Breast epithelium (tissue), 4 donors: ENCODE measurements around the gene COA6. TPM values are rescaled to one million over a fixed set of nuclear protein-coding genes. Genes with fewer than 3 reads are reported as not detected.

Experiments used
- DNase-seq, 2 donors: peaks; one replicate each; pipeline ENCODE4 v3.0.0-alpha.2; 2019; ENCODE audit warnings: low spot score in 2 of 2
- H3K27ac ChIP-seq, 2 donors: fragments of 200-600 bp; sonication (generic) in 1 of 2; one replicate each; pipeline ENCODE4 v1.5.1; 2016 to 2019; ENCODE audit warnings: mild to moderate bottlenecking in 1 of 2
- H3K27me3 ChIP-seq, 2 donors: fragments of 200-600 bp; sonication (generic) in 1 of 2; one replicate each; pipeline versions ENCODE4 v1.5.1 to v1.6.0; 2017 to 2019; ENCODE audit warnings: control low read depth in 1 of 2, mild to moderate bottlenecking in 1 of 2
- H3K36me3 ChIP-seq: fragments of 200-600 bp; one replicate; pipeline ENCODE4 v1.5.1; 2019
- H3K4me1 ChIP-seq, 2 donors: fragments of 200-600 bp; sonication (generic); one replicate each; pipeline ENCODE4 v1.5.1; 2016 to 2019; ENCODE audit warnings: control low read depth in 1 of 2
- H3K4me3 ChIP-seq, 3 donors: fragments of 200-600 bp; sonication (generic); 1 replicate in 2 of 3; 2 replicates in 1 of 3; pipeline ENCODE4 v1.5.1; 2016 to 2019; ENCODE audit warnings: mild to moderate bottlenecking in 3 of 3, moderate library complexity in 2 of 3
- H3K9me3 ChIP-seq, 2 donors: fragments of 200-600 bp; sonication (generic) in 1 of 2; one replicate each; pipeline ENCODE4 v1.5.1; 2016 to 2019; ENCODE audit warnings: control low read depth in 1 of 2
- POLR2A ChIP-seq: fragments of 450-650 bp; IDR thresholded peaks from one replicate; pipeline ENCODE4 v1.6.1; 2016; ENCODE audit warnings: antibody characterized with exemption, mild to moderate bottlenecking, moderate library complexity
- POLR2AphosphoS5 ChIP-seq, 3 donors: sonication (generic); formaldehyde crosslinking; IDR thresholded peaks; one replicate each; pipeline ENCODE4 v1.6.1; 2017; ENCODE audit warnings: antibody characterized with exemption in 3 of 3
- intact Hi-C: fragments of 100-400 bp; cut with DNase I; formaldehyde crosslinking; loops from one replicate; pipeline ENCODE4 v1.15.1; 2023; ENCODE audit warnings: low total_unique reads
- total RNA-seq, 3 donors: library from RNA; depleted of rRNA; stranded (reverse); fragments of >200 nt; gene quantifications; one replicate each; pipeline ENCODE4 v1.1.0, GENCODE V29; 2016
- TF ChIP-seq, protein P1 (sequence below), 3 donors: fragments of 450-650 bp; IDR thresholded peaks; one replicate each; pipeline ENCODE4 v1.5.1; 2016 to 2017; ENCODE audit warnings: antibody characterized with exemption in 3 of 3, mild to moderate bottlenecking in 3 of 3, moderate library complexity in 3 of 3

The COA6 gene
- total RNA-seq, 3 donors from 2014 or later = 10.4 to 17.7 (median 14.6) TPM

DNA sequence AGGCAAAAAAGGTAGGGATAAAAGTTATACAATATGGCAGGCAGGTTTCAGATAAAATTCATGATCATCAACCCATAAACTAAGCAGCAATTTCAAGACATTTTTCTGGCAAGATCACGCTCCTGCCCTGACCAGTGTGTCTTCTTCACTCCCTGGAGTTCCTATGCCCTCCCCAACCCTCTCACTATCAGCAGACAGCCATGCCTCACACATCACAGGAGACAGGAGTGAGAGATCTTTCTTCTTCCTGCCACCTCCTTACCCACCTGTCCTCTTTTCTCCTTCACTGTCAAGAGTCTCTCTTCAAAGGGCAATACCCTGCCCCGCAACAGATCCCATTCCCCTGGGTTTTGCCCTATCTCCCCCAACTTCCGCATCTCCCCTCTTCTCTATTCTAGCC, 28.4 kb downstream of the COA6 start:
- Histone ChIP-seq H3K27me3 (no peaks in the 10 kb centered on the region), H3K4me3 (no peak overlapping the region), H3K9me3 (no peaks in the 10 kb centered on the region), H3K27ac (no peak overlapping the region), H3K4me1 (no peaks in the 10 kb centered on the region), H3K36me3 (no peaks in the 10 kb centered on the region)
- no peak for DNase-seq
- intact Hi-C loops = no loop called here
- TF ChIP-seq POLR2A = no peak
- TF ChIP-seq POLR2AphosphoS5 (IDR thresholded peaks at IDR 0.05) = no peak
- TF ChIP-seq, protein P1, sequence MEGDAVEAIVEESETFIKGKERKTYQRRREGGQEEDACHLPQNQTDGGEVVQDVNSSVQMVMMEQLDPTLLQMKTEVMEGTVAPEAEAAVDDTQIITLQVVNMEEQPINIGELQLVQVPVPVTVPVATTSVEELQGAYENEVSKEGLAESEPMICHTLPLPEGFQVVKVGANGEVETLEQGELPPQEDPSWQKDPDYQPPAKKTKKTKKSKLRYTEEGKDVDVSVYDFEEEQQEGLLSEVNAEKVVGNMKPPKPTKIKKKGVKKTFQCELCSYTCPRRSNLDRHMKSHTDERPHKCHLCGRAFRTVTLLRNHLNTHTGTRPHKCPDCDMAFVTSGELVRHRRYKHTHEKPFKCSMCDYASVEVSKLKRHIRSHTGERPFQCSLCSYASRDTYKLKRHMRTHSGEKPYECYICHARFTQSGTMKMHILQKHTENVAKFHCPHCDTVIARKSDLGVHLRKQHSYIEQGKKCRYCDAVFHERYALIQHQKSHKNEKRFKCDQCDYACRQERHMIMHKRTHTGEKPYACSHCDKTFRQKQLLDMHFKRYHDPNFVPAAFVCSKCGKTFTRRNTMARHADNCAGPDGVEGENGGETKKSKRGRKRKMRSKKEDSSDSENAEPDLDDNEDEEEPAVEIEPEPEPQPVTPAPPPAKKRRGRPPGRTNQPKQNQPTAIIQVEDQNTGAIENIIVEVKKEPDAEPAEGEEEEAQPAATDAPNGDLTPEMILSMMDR (IDR thresholded peaks at IDR 0.05) = no peak

DNA sequence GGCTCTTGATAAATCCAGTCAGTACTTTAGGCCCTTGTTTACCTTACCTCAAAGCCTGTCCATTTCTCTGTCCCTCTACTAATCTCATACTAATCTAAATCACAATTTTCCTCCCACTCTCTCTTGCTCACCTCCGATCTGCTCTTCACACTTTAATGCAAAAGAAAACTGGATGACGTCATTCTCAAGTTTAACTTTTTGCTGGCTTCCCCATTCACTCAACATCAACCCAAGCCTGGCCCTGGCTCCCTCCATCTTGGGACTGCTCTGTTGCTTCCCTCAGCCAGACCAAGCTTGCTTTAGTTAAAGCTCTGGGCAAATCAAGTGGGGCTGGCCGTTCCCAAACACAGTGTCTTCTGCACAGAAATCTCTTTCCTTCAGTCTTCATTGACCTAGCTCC, 29.7 kb downstream of the COA6 start:
- no peak for TF ChIP-seq POLR2AphosphoS5 (IDR thresholded peaks at IDR 0.05)
- TF ChIP-seq, protein P1 (IDR thresholded peaks at IDR 0.05) = no peak
- no peak for TF ChIP-seq POLR2A

DNA sequence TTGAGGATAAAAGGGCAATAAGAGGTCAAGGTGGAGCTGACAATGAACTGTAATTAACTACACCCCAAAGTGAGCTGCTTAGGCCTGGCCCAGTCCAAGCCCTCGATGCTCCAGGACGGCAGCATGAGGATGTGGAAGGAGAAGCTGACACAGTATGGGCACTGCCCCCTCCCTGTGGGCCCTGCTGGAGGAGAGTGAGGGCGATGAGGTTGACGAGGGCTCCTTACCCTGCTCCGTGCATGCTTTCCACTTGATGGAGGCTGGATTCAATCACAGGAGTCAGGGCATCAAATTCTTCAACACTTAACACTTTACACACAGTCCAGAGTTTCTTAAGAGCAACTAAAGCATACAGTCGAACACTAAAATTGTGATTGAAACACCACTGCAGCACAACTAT, 32.4 kb downstream of the COA6 start:
- Histone ChIP-seq H3K4me1 (no peaks in the 10 kb centered on the region), H3K9me3 (no peaks in the 10 kb centered on the region), H3K27ac (no peak overlapping the region), H3K36me3 (no peaks in the 10 kb centered on the region), H3K4me3 (no peak overlapping the region), H3K27me3 (no peaks in the 10 kb centered on the region)
- TF ChIP-seq, protein P1 (IDR thresholded peaks at IDR 0.05) = no peak
- TF ChIP-seq POLR2AphosphoS5 (IDR thresholded peaks at IDR 0.05) (no peak), POLR2A (no peak)
- DNase-seq = no peak
- intact Hi-C loops = no loop called here

More for the DNA sequence above, 29.7 kb downstream of the COA6 start:
- Histone ChIP-seq H3K27ac (no peak overlapping the region), H3K4me1 (no peaks in the 10 kb centered on the region), H3K9me3 (no peaks in the 10 kb centered on the region), H3K27me3 (no peaks in the 10 kb centered on the region), H3K36me3 (no peaks in the 10 kb centered on the region), H3K4me3 (no peak overlapping the region)
- no peak for DNase-seq
- intact Hi-C loops = no loop called here

DNA sequence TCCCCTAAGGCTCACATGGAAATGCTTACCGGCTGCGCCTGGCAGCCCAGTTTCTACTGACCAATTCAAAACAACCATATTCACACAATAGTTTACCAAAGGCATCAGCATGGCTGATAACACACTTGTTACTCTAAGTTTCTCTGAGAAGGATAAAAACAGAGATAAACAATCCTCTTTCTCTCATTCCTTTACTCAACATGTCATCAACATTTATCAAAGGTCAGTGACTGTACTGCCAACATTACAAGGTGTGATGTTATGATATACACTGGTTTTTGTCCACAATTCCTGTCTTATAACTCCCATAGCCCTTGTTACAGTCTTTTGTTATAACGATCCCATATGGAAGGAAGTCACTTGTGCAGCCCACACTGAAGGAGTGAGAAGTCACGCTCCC, 33.6 kb downstream of the COA6 start:
- no peaks in the 10 kb centered on the region for H3K4me1 ChIP-seq
- DNase-seq = no peak
- H3K9me3 ChIP-seq = no peaks in the 10 kb centered on the region
- TF ChIP-seq POLR2A = no peak
- TF ChIP-seq, protein P1 (IDR thresholded peaks at IDR 0.05) = no peak
- TF ChIP-seq POLR2AphosphoS5 (IDR thresholded peaks at IDR 0.05) = no peak
- H3K27me3 ChIP-seq = no peaks in the 10 kb centered on the region
- intact Hi-C loops = no loop called here
- no peaks in the 10 kb centered on the region for H3K36me3 ChIP-seq
- no peak overlapping the region for H3K27ac ChIP-seq
- H3K4me3 ChIP-seq = no peak overlapping the region

DNA sequence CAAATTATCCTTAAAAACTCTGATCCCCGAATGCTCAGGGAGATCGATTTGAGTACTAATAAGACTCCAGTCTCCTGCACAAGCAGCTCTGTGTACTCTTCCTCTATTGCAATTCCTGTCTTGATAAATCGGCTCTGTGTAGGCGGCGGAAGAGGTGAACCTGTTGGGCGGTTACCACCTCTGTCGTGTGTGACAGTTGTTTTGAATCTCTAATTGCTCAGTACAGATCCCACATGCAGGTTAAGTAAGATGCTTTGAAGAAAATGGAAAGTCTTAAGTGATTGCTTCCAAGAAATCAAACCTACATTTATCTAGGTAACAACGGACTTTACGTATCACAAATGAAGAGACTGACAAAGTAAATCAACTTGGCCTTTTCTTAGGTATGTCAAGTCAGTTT, 35.5 kb downstream of the COA6 start:
- no peak for DNase-seq
- Histone ChIP-seq H3K4me1 (no peaks in the 10 kb centered on the region), H3K4me3 (no peak overlapping the region), H3K27ac (no peak overlapping the region), H3K9me3 (no peaks in the 10 kb centered on the region), H3K36me3 (no peaks in the 10 kb centered on the region), H3K27me3 (no peaks in the 10 kb centered on the region)
- intact Hi-C loops = no loop called here
- TF ChIP-seq POLR2A (no peak), POLR2AphosphoS5 (IDR thresholded peaks at IDR 0.05) (no peak)
- TF ChIP-seq, protein P1 (IDR thresholded peaks at IDR 0.05) = no peak
